GM12891 (cell line): ENCODE measurements around the gene CDH4.

ENCODE experiments used
- PAX5 ChIP-seq: IDR thresholded peaks from 2 replicates; pipeline ENCODE4 v1.6.1; 2011; ENCODE audit warnings: low read length, moderate library complexity, mild to moderate bottlenecking; ENCODE audit not compliant: insufficient read depth, severe bottlenecking
- POLR2A ChIP-seq: IDR thresholded peaks from 2 replicates; pipeline ENCODE4 v1.6.1; 2011; ENCODE audit warnings: low read depth, low read length, control low read depth
- POLR2AphosphoS5 ChIP-seq: IDR thresholded peaks from 2 replicates; pipeline ENCODE4 v1.6.1; 2011; ENCODE audit warnings: low read depth, low read length, control low read depth
- POU2F2 ChIP-seq: IDR thresholded peaks from 2 replicates; pipeline ENCODE4 v1.6.1; 2011; ENCODE audit warnings: low read depth, mild to moderate bottlenecking, control low read depth, low read length, moderate library complexity
- SPI1 ChIP-seq: IDR thresholded peaks from 2 replicates; pipeline ENCODE4 v1.6.1; 2011; ENCODE audit warnings: low read depth, low read length, control low read depth
- TAF1 ChIP-seq: IDR thresholded peaks from 2 replicates; pipeline ENCODE4 v1.6.1; 2011; ENCODE audit warnings: low read depth, low read length, control low read depth

- TF ChIP-seq POLR2A (no peak), POLR2AphosphoS5 (no peak), TAF1 (no peak), SPI1 (no peak), PAX5 (no peak), POU2F2 (no peak)
Observed at GRCh38 chr20:61919675-61920365, 667.8 kb downstream of the CDH4 start.
